Stomach (tissue), 9 donors: ENCODE data around the gene RECK. TPM values are rescaled to one million over a fixed set of nuclear protein-coding genes. Genes with fewer than 3 reads are reported as not detected.

ENCODE experiments used
- DNase-seq, 2 donors: peaks; one replicate each; pipeline versions ENCODE4 v3.0.0 to v3.0.0-alpha.2; 2013 to 2019
- H3K27ac ChIP-seq, 5 donors: fragments of 200-600 bp in 4 of 5; sonication (generic) in 4 of 5; one replicate each; pipeline ENCODE4 v1.5.1; 2013 to 2019; ENCODE audit warnings: mild to moderate bottlenecking in 1 of 5, moderate library complexity in 1 of 5
- H3K27me3 ChIP-seq, 3 donors: fragments of 200-600 bp; sonication (generic); one replicate each; pipeline ENCODE4 v1.5.1; 2017 to 2019; ENCODE audit warnings: mixed run types in 1 of 3
- H3K36me3 ChIP-seq, 4 donors: fragments of 200-600 bp; sonication (generic); 1 replicate in 3 of 4; 2 replicates in 1 of 4; pipeline ENCODE4 v1.5.1; 2016 to 2019
- H3K4me1 ChIP-seq, 4 donors: fragments of 200-600 bp; sonication (generic); one replicate each; pipeline ENCODE4 v1.5.1; 2016 to 2019
- H3K4me3 ChIP-seq, 4 donors: fragments of 200-600 bp; sonication (generic) in 3 of 4; one replicate each; pipeline ENCODE4 v1.5.1; 2016 to 2019; ENCODE audit warnings: mild to moderate bottlenecking in 1 of 4
- H3K9me3 ChIP-seq, 4 donors: fragments of 200-600 bp; sonication (generic); one replicate each; pipeline ENCODE4 v1.5.1; 2016 to 2019
- CTCF ChIP-seq, 7 experiments: fragments of 450-650 bp in 4 of 7; fragments of 200-600 bp in 3 of 7; sonication (generic) in 3 of 7; IDR thresholded peaks; one replicate each; pipeline ENCODE4 v1.5.1; 2016 to 2019; ENCODE audit warnings: antibody characterized with exemption in 7 of 7, control low read depth in 2 of 7, mild to moderate bottlenecking in 1 of 7
- EP300 ChIP-seq: sonication (generic); formaldehyde crosslinking; IDR thresholded peaks from one replicate; pipeline ENCODE4 v1.6.1; 2017; ENCODE audit warnings: antibody characterized with exemption
- POLR2A ChIP-seq, 4 donors: fragments of 450-650 bp; IDR thresholded peaks; one replicate each; pipeline ENCODE4 v1.6.1; 2016; ENCODE audit warnings: antibody characterized with exemption in 4 of 4, control low read depth in 2 of 4, mild to moderate bottlenecking in 1 of 4, moderate library complexity in 1 of 4
- POLR2AphosphoS5 ChIP-seq, 3 donors: sonication (generic); formaldehyde crosslinking; IDR thresholded peaks; one replicate each; pipeline ENCODE4 v1.6.1; 2016; ENCODE audit warnings: antibody characterized with exemption in 3 of 3
- WGBS, 5 donors: extraction: QIAGEN DNeasy Blood & Tissue Kit in 3 of 5; methylation state at CpG; one replicate each; pipeline versions ENCODE4 v1.1.5 to v1.1.7; 2013 to 2018; 5-methylcytosine and 5-hydroxymethylcytosine counted together
- intact Hi-C: fragments of 100-400 bp; cut with DNase I; formaldehyde crosslinking; loops from one replicate; pipeline ENCODE4 v1.15.1; 2023; ENCODE audit warnings: low total_unique reads
- polyA plus RNA-seq, 3 donors: library from polyadenylated mRNA; stranded (reverse); fragments of 200-250 nt; gene quantifications; one replicate each; pipeline ENCODE4 v1.2.3, GENCODE V29; 2013
- total RNA-seq, 5 donors: library from RNA; depleted of rRNA; stranded (reverse); fragments of >200 nt; gene quantifications; one replicate each; pipeline versions ENCODE4 v1.1.0 to v1.2.3, GENCODE V29; 2014 to 2016
- donor health status: healthy with polysubstance abuse.
- donor health status: Bipolar disorder and iron deficiency.
- donor health status: healthy.

The RECK gene
- total and polyA plus RNA-seq, 8 donors, result 2.3 to 19.3 (median 4.8) TPM

GRCh38 chr9:36101916-36102741 is 65.4 kb downstream of the RECK start:
- intact Hi-C loops, result loop anchor here (5.0 kb wide), 1 partner anchor 60 kb away; no protein-coding TSS in a partner anchor

DNA sequence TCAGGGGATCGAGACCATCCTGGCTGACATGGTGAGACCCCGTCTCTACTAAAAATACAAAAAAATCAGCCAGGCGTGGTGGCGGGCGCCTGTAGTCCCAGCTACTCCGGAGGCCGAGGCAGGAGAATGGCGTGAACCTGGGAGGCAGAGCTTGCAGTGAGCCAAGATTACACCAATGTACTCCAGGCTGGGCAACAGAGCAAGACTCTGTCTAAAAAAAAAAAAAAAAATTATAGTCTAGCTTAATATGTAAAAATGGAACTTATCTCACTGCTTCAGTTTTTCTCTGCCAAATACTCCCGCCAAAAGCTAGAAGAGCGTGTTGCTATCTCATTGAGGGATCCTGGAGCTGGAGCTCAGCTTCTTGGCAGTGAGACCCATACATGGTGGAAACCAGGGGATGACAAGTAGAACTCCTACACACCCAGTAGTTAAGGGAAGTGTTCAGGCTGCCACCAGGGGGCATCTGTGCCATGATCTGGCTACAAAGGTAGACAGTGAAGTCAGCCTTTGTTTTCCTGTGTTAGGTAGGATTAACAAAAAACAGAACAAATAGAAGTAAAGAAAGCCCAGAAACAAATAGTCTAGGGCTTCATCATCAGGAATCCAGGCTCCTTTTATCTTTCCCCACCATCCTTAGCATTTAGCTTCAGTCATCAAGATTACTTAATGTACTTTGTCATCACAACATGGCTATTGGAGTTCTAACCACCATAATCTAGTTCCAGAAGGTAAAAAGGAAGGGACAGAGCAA is 66.2 kb downstream of the RECK start:
- peak; percentile 88 to 93 for DNase-seq
- Histone ChIP-seq H3K36me3 (peaks cover 0 to 2% (median under 1%) of the 10 kb centered on the region in 4 donors), H3K4me1 (peaks cover 0 to 13% (median 0%) of the 10 kb centered on the region in 4 donors), H3K27me3 (no peaks in the 10 kb centered on the region), H3K4me3 (no peak overlapping the region), H3K9me3 (no peaks in the 10 kb centered on the region), H3K27ac (peak overlapping the region in 4 of 5 donors; percentile 16 to 55 (median 40))
- intact Hi-C loops, result loop anchor here (5.0 kb wide), 1 partner anchor 59 kb away; no protein-coding TSS in a partner anchor
- TF ChIP-seq POLR2AphosphoS5 (IDR thresholded peaks at IDR 0.05) (peak in 1 of 3 donors; percentile 61), POLR2A (IDR thresholded peaks at IDR 0.05) (no peak), CTCF (IDR thresholded peaks at IDR 0.05) (peak in 5 of 7 experiments; percentile 65 to 84 (median 82))
- 72 to 80% (median 76%) methylated on average over 10 of the region's 10 CpGs for WGBS, 5 donors

More at GRCh38 chr9:36101916-36102741, 65.4 kb downstream of the RECK start:
- H3K4me3 ChIP-seq, result no peak overlapping the region
- peaks cover 0 to 13% (median 0%) of the 10 kb centered on the region in 4 donors for H3K4me1 ChIP-seq
- H3K27me3 ChIP-seq, result no peaks in the 10 kb centered on the region
- H3K9me3 ChIP-seq, result no peaks in the 10 kb centered on the region
- 62 to 82% (median 71%) methylated on average over 4 of the region's 4 CpGs for WGBS, 5 donors
- peak overlapping the region in 4 of 5 donors; percentile 16 to 55 (median 40) for H3K27ac ChIP-seq
- DNase-seq, result no peak
- no peaks in the 10 kb centered on the region for H3K36me3 ChIP-seq
- no peak for TF ChIP-seq CTCF (IDR thresholded peaks at IDR 0.05)
- no peak for TF ChIP-seq POLR2AphosphoS5 (IDR thresholded peaks at IDR 0.05)
- no peak for TF ChIP-seq POLR2A (IDR thresholded peaks at IDR 0.05)
- TF ChIP-seq EP300, result no peak

DNA sequence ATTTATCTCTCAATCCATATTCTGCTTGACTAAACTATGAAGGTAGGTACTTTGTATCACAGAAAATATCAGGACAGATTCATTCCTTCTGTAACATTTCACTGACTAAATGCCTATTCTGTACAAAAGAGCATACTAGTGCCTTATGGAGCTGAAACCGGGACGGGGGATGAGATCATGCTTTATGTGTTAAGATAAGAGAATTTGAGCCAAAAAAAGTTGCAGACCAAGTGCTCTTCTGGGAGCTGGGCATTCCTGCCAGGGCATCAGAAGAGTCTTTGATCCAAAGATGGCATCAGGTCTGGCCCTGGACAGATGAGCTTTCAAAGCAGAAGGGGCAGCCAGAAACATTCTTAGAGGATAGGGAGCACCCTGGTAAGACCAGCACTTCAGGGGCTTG is 72.4 kb downstream of the RECK start:
- TF ChIP-seq EP300 (no peak), CTCF (IDR thresholded peaks at IDR 0.05) (no peak)
- no peak overlapping the region for H3K27ac ChIP-seq
- intact Hi-C loops, result no loop called here
- H3K27me3 ChIP-seq, result no peaks in the 10 kb centered on the region
- DNase-seq, result no peak
- WGBS, 5 donors, result 77 to 84% (median 80%) methylated on average over 2 of the region's 2 CpGs
- no peaks in the 10 kb centered on the region for H3K9me3 ChIP-seq
- peaks cover 0 to 34% (median 23%) of the 10 kb centered on the region in 4 donors for H3K36me3 ChIP-seq
- H3K4me3 ChIP-seq, result no peak overlapping the region
- H3K4me1 ChIP-seq, result no peaks in the 10 kb centered on the region

DNA sequence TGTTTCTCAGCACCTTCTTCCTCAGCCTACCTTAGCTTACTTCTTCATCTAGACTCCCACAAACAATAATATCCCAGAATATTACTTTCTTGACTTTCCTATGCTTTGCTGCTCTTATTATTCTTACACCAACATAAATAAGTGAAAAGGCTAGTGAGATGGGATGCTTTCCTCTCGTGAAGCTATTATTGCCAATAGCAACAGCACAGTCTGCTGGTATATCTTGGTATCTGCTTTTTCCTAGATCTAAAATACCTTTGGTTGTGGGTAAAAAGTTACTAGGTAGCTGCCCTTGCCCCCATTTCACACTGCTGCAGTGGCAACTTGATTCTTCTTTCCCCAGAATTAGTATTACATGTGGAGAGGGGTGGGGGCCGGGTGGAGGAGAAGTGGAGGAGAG is 73.7 kb downstream of the RECK start:
- Histone ChIP-seq H3K4me1 (no peaks in the 10 kb centered on the region), H3K27me3 (no peaks in the 10 kb centered on the region), H3K36me3 (peaks cover 0 to 34% (median 23%) of the 10 kb centered on the region in 4 donors), H3K27ac (no peak overlapping the region), H3K4me3 (no peak overlapping the region), H3K9me3 (no peaks in the 10 kb centered on the region)
- TF ChIP-seq EP300, result no peak
- TF ChIP-seq POLR2A (IDR thresholded peaks at IDR 0.05), result no peak
- no peak for TF ChIP-seq CTCF (IDR thresholded peaks at IDR 0.05)
- TF ChIP-seq POLR2AphosphoS5 (IDR thresholded peaks at IDR 0.05), result no peak
- WGBS, 5 donors, result 68 to 88% (median 76%) methylated on average over 2 of the region's 2 CpGs
- no peak for DNase-seq
- intact Hi-C loops, result no loop called here
